SK-N-SH (cell line): ENCODE measurements around the gene RAF1.

ENCODE experiments used
- CTCF ChIP-seq: fragments of 200-600 bp; sonication (generic); IDR thresholded peaks from 2 replicates; pipeline ENCODE4 v1.6.1; 2017; ENCODE audit warnings: antibody characterized with exemption, mild to moderate bottlenecking, moderate library complexity
- FOSL2 ChIP-seq: IDR thresholded peaks from 2 replicates; pipeline ENCODE4 v1.4.0; 2012; ENCODE audit warnings: low read depth, mild to moderate bottlenecking, moderate library complexity, borderline replicate concordance
- TEAD4 ChIP-seq: IDR thresholded peaks from 2 replicates; pipeline ENCODE4 v1.4.0; 2012; ENCODE audit warnings: mild to moderate bottlenecking, borderline replicate concordance; ENCODE audit not compliant: insufficient read depth

- TF ChIP-seq TEAD4 (no peak), CTCF (no peak), FOSL2 (no peak)
Measured at GRCh38 chr3:12612514-12613226, 51.2 kb downstream of the RAF1 start.
